GM23338 (cell line): Measurements from ENCODE around the gene KDM6A. TPM values are rescaled to one million over a fixed set of nuclear protein-coding genes. Genes with fewer than 3 reads are reported as not detected.

Experiments
- ATAC-seq: fragments of 200-7000 bp; cut with Tn5 transposase; 3 replicates; pipeline ENCODE4 v1.9.1; 2020
- DNase-seq: peaks from one replicate; pipeline ENCODE4 v3.0.0-alpha.2; 2015; ENCODE audit warnings: low spot score
- H2AFZ ChIP-seq: fragments of 200-600 bp; sonication (generic); 2 replicates; pipeline ENCODE4 v1.8.0; 2016; ENCODE audit warnings: antibody characterized with exemption, mild to moderate bottlenecking, moderate library complexity
- H3F3A ChIP-seq: fragments of 200-600 bp; sonication (generic); replicated peaks from 2 replicates; pipeline ENCODE4 v1.8.0; 2017; ENCODE audit warnings: antibody characterized with exemption, mixed run types, low read depth
- H3K27ac ChIP-seq: fragments of 200-600 bp; sonication (generic); 2 replicates; pipeline ENCODE4 v1.6.1; 2016; ENCODE audit warnings: low read depth
- H3K27me3 ChIP-seq: fragments of 200-600 bp; sonication (generic); 2 replicates; pipeline ENCODE4 v1.8.0; 2016; ENCODE audit warnings: mild to moderate bottlenecking, mixed run types, moderate library complexity; ENCODE audit not compliant: insufficient read depth
- H3K36me3 ChIP-seq: fragments of 200-600 bp; sonication (generic); 2 replicates; pipeline ENCODE4 v1.8.0; 2016; ENCODE audit warnings: mild to moderate bottlenecking; ENCODE audit not compliant: insufficient read depth
- H3K4me1 ChIP-seq: fragments of 200-600 bp; sonication (generic); 2 replicates; pipeline ENCODE4 v1.8.0; 2016; ENCODE audit warnings: mild to moderate bottlenecking, moderate library complexity; ENCODE audit not compliant: insufficient read depth
- H3K4me2 ChIP-seq: fragments of 200-600 bp; sonication (generic); 2 replicates; pipeline ENCODE4 v1.7.1; 2017; ENCODE audit warnings: mixed run types
- H3K4me3 ChIP-seq: fragments of 200-600 bp; sonication (generic); 2 replicates; pipeline ENCODE4 v1.6.1; 2016; ENCODE audit warnings: mixed run types
- H3K79me2 ChIP-seq: fragments of 200-600 bp; sonication (generic); replicated peaks from 2 replicates; pipeline ENCODE4 v1.8.0; 2017; ENCODE audit warnings: mild to moderate bottlenecking; ENCODE audit not compliant: insufficient read depth
- H3K9me2 ChIP-seq: fragments of 200-600 bp; sonication (generic); 2 replicates; pipeline ENCODE4 v1.8.0; 2017; ENCODE audit not compliant: insufficient read depth
- H4K20me1 ChIP-seq: fragments of 200-600 bp; sonication (generic); replicated peaks from 2 replicates; pipeline ENCODE4 v1.8.0; 2017; ENCODE audit warnings: mild to moderate bottlenecking; ENCODE audit not compliant: insufficient read depth
- H3K27ac Mint-ChIP-seq: 2 replicates; pipeline ENCODE4 v1.8.0; 2020; ENCODE audit warnings: inconsistent platforms, mild to moderate bottlenecking, moderate library complexity, mixed read lengths
- H3K27me3 Mint-ChIP-seq: 3 replicates; pipeline ENCODE4 v1.8.0; 2022; ENCODE audit warnings: low read depth, mild to moderate bottlenecking, moderate library complexity, mixed read lengths, inconsistent platforms; ENCODE audit not compliant: insufficient read depth, poor library complexity
- H3K36me3 Mint-ChIP-seq: 3 replicates; pipeline ENCODE4 v1.8.0; 2021; ENCODE audit warnings: low read depth, mild to moderate bottlenecking, inconsistent platforms, moderate library complexity, mixed read lengths
- H3K4me1 Mint-ChIP-seq: 3 replicates; pipeline ENCODE4 v1.8.0; 2020; ENCODE audit warnings: mild to moderate bottlenecking, inconsistent platforms, mixed read lengths
- H3K4me3 Mint-ChIP-seq: 3 replicates; pipeline ENCODE4 v1.8.0; 2021; ENCODE audit warnings: moderate library complexity, mild to moderate bottlenecking, inconsistent platforms, mixed read lengths
- H3K9me3 Mint-ChIP-seq: 3 replicates; pipeline ENCODE4 v1.8.0; 2020; ENCODE audit warnings: moderate library complexity, mild to moderate bottlenecking, inconsistent platforms, mixed read lengths
- CREB1 ChIP-seq: fragments of 250-450 bp; sonication (Bioruptor Pico); IDR thresholded peaks from 2 replicates; pipeline ENCODE4 v1.5.0; 2020; ENCODE audit warnings: low read depth, mild to moderate bottlenecking, moderate library complexity
- ETS1 ChIP-seq: IDR thresholded peaks from 2 replicates; pipeline ENCODE4 v1.6.1; 2016; ENCODE audit warnings: antibody characterized with exemption
- EZH2 ChIP-seq: fragments of 200-600 bp; sonication (generic); IDR thresholded peaks from one replicate; pipeline ENCODE4 v1.8.0; 2017; ENCODE audit warnings: antibody characterized with exemption, mild to moderate bottlenecking, low read depth; ENCODE audit not compliant: unreplicated experiment
- EZH2phosphoT487 ChIP-seq: fragments of 200-600 bp; sonication (generic); IDR thresholded peaks from one replicate; pipeline ENCODE4 v1.8.1; 2018; ENCODE audit warnings: antibody characterized with exemption; ENCODE audit not compliant: unreplicated experiment
- JUNB ChIP-seq: IDR thresholded peaks from one replicate; pipeline ENCODE4 v1.6.1; 2016; ENCODE audit warnings: antibody characterized with exemption; ENCODE audit not compliant: unreplicated experiment
- NANOG ChIP-seq: IDR thresholded peaks from 2 replicates; pipeline ENCODE4 v1.6.1; 2016; ENCODE audit warnings: antibody characterized with exemption, borderline replicate concordance
- POLR2AphosphoS5 ChIP-seq: IDR thresholded peaks from 2 replicates; pipeline ENCODE4 v1.6.1; 2016; ENCODE audit warnings: antibody characterized with exemption, low read depth
- STAT1 ChIP-seq: IDR thresholded peaks from one replicate; pipeline ENCODE4 v1.6.1; 2016; ENCODE audit warnings: antibody characterized with exemption; ENCODE audit not compliant: unreplicated experiment
- ZNF114 ChIP-seq: fragments of 250-450 bp; sonication (Bioruptor Pico); IDR thresholded peaks from 2 replicates; pipeline ENCODE4 v1.5.0; 2020; ENCODE audit warnings: mild to moderate bottlenecking, moderate library complexity
- ZNF331 ChIP-seq: fragments of 250-450 bp; sonication (Bioruptor Pico); IDR thresholded peaks from 2 replicates; pipeline ENCODE4 v1.5.0; 2020; ENCODE audit warnings: low read depth, mild to moderate bottlenecking, moderate library complexity
- polyA plus RNA-seq: library from polyadenylated mRNA; unstranded; fragments of >200 nt; fragmentation: Nextera tagmentation; extraction: Ambion mirVana; gene quantifications from 2 replicates; pipeline ENCODE4 v1.2.1, GENCODE V29; 2016
- total RNA-seq: library from RNA; depleted of rRNA; stranded (reverse); fragments of >200 nt; shearing (Covaris generic); gene quantifications from 2 replicates; pipeline ENCODE4 v1.2.3, GENCODE V29; 2014
- TF ChIP-seq, protein P1 (sequence below): IDR thresholded peaks from one replicate; pipeline ENCODE4 v1.6.1; 2018; ENCODE audit warnings: antibody characterized with exemption; ENCODE audit not compliant: unreplicated experiment
- TF ChIP-seq, protein P2 (sequence below), 2 experiments: fragments of 200-600 bp in 1 of 2; sonication (generic) in 1 of 2; conservative IDR thresholded peaks; 2 replicates each; pipeline versions ENCODE4 v1.5.1 to v1.6.1; 2016 to 2017; ENCODE audit warnings: antibody characterized with exemption in 2 of 2, low read depth in 2 of 2, mild to moderate bottlenecking in 2 of 2, moderate library complexity in 1 of 2
- TF ChIP-seq, protein P3 (sequence below): fragments of 250-450 bp; sonication (Bioruptor Pico); IDR thresholded peaks from 2 replicates; pipeline ENCODE4 v1.5.0; 2020; ENCODE audit warnings: mild to moderate bottlenecking, moderate library complexity

Gene KDM6A
- total and polyA plus RNA-seq, 2 experiments from 2014 or later, result 22.8 to 102 TPM

DNA sequence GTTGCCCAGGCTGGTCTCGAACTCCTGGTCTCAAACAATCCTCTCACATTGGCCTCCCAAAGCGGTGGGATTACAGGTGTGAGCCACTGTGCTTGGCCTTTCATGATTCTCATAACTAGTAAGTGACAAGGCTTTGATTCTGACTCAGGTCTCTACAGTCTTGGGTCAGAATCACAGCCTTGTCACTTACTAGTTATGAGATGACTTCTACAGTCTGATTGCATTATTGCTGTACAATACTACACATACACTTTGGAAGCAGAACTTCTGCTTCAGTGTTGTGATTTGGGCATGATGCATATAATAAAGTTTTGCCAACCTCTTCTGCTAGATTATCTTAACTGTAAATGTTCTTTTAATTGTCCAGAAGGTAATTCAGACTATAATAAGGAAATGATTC lies 123.3 kb downstream of the KDM6A start:
- H3K4me2 ChIP-seq, result no peak overlapping the region
- peaks cover 7% of the 10 kb centered on the region for H3K27me3 Mint-ChIP-seq
- DNase-seq (no peak), ATAC-seq (no peak)
- no peak overlapping the region for H3K27ac ChIP-seq
- peaks cover 64% of the 10 kb centered on the region for H3K4me1 Mint-ChIP-seq
- no peaks in the 10 kb centered on the region for H3K9me3 Mint-ChIP-seq
- no peak overlapping the region for H3K4me3 ChIP-seq
- H3K4me1 ChIP-seq, result peaks cover 38% of the 10 kb centered on the region; the same call in 1 of the 2 replicates
- TF ChIP-seq, protein P1, sequence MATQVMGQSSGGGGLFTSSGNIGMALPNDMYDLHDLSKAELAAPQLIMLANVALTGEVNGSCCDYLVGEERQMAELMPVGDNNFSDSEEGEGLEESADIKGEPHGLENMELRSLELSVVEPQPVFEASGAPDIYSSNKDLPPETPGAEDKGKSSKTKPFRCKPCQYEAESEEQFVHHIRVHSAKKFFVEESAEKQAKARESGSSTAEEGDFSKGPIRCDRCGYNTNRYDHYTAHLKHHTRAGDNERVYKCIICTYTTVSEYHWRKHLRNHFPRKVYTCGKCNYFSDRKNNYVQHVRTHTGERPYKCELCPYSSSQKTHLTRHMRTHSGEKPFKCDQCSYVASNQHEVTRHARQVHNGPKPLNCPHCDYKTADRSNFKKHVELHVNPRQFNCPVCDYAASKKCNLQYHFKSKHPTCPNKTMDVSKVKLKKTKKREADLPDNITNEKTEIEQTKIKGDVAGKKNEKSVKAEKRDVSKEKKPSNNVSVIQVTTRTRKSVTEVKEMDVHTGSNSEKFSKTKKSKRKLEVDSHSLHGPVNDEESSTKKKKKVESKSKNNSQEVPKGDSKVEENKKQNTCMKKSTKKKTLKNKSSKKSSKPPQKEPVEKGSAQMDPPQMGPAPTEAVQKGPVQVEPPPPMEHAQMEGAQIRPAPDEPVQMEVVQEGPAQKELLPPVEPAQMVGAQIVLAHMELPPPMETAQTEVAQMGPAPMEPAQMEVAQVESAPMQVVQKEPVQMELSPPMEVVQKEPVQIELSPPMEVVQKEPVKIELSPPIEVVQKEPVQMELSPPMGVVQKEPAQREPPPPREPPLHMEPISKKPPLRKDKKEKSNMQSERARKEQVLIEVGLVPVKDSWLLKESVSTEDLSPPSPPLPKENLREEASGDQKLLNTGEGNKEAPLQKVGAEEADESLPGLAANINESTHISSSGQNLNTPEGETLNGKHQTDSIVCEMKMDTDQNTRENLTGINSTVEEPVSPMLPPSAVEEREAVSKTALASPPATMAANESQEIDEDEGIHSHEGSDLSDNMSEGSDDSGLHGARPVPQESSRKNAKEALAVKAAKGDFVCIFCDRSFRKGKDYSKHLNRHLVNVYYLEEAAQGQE, result no peak
- TF ChIP-seq EZH2phosphoT487 (no peak), EZH2 (no peak), ZNF331 (no peak), ZNF114 (no peak), ETS1 (no peak), POLR2AphosphoS5 (no peak), STAT1 (no peak), NANOG (no peak), JUNB (no peak), CREB1 (CRISPR knock-in tag) (no peak)
- TF ChIP-seq, protein P2, sequence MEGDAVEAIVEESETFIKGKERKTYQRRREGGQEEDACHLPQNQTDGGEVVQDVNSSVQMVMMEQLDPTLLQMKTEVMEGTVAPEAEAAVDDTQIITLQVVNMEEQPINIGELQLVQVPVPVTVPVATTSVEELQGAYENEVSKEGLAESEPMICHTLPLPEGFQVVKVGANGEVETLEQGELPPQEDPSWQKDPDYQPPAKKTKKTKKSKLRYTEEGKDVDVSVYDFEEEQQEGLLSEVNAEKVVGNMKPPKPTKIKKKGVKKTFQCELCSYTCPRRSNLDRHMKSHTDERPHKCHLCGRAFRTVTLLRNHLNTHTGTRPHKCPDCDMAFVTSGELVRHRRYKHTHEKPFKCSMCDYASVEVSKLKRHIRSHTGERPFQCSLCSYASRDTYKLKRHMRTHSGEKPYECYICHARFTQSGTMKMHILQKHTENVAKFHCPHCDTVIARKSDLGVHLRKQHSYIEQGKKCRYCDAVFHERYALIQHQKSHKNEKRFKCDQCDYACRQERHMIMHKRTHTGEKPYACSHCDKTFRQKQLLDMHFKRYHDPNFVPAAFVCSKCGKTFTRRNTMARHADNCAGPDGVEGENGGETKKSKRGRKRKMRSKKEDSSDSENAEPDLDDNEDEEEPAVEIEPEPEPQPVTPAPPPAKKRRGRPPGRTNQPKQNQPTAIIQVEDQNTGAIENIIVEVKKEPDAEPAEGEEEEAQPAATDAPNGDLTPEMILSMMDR (conservative IDR thresholded peaks at IDR 0.05; ENCODE audit: low read depth in 2 of 2), result no peak
- TF ChIP-seq, protein P3, sequence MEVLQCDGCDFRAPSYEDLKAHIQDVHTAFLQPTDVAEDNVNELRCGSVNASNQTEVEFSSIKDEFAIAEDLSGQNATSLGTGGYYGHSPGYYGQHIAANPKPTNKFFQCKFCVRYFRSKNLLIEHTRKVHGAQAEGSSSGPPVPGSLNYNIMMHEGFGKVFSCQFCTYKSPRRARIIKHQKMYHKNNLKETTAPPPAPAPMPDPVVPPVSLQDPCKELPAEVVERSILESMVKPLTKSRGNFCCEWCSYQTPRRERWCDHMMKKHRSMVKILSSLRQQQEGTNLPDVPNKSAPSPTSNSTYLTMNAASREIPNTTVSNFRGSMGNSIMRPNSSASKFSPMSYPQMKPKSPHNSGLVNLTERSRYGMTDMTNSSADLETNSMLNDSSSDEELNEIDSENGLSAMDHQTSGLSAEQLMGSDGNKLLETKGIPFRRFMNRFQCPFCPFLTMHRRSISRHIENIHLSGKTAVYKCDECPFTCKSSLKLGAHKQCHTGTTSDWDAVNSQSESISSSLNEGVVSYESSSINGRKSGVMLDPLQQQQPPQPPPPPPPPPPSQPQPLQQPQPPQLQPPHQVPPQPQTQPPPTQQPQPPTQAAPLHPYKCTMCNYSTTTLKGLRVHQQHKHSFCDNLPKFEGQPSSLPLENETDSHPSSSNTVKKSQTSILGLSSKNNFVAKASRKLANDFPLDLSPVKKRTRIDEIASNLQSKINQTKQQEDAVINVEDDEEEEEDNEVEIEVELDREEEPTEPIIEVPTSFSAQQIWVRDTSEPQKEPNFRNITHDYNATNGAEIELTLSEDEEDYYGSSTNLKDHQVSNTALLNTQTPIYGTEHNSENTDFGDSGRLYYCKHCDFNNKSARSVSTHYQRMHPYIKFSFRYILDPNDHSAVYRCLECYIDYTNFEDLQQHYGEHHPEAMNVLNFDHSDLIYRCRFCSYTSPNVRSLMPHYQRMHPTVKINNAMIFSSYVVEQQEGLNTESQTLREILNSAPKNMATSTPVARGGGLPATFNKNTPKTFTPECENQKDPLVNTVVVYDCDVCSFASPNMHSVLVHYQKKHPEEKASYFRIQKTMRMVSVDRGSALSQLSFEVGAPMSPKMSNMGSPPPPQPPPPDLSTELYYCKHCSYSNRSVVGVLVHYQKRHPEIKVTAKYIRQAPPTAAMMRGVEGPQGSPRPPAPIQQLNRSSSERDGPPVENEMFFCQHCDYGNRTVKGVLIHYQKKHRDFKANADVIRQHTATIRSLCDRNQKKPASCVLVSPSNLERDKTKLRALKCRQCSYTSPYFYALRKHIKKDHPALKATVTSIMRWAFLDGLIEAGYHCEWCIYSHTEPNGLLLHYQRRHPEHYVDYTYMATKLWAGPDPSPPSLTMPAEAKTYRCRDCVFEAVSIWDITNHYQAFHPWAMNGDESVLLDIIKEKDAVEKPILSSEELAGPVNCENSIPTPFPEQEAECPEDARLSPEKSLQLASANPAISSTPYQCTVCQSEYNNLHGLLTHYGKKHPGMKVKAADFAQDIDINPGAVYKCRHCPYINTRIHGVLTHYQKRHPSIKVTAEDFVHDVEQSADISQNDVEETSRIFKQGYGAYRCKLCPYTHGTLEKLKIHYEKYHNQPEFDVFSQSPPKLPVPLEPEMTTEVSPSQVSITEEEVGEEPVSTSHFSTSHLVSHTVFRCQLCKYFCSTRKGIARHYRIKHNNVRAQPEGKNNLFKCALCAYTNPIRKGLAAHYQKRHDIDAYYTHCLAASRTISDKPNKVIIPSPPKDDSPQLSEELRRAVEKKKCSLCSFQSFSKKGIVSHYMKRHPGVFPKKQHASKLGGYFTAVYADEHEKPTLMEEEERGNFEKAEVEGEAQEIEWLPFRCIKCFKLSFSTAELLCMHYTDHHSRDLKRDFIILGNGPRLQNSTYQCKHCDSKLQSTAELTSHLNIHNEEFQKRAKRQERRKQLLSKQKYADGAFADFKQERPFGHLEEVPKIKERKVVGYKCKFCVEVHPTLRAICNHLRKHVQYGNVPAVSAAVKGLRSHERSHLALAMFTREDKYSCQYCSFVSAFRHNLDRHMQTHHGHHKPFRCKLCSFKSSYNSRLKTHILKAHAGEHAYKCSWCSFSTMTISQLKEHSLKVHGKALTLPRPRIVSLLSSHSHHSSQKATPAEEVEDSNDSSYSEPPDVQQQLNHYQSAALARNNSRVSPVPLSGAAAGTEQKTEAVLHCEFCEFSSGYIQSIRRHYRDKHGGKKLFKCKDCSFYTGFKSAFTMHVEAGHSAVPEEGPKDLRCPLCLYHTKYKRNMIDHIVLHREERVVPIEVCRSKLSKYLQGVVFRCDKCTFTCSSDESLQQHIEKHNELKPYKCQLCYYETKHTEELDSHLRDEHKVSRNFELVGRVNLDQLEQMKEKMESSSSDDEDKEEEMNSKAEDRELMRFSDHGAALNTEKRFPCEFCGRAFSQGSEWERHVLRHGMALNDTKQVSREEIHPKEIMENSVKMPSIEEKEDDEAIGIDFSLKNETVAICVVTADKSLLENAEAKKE (CRISPR knock-in tag), result no peak
- no peak overlapping the region for H3K27ac Mint-ChIP-seq
- no peaks in the 10 kb centered on the region for H3K36me3 ChIP-seq
- no peak overlapping the region for H3K4me3 Mint-ChIP-seq
- H3K9me2 ChIP-seq, result no peaks in the 10 kb centered on the region
- no peaks in the 10 kb centered on the region for H3F3A ChIP-seq
- H4K20me1 ChIP-seq, result peaks cover 21% of the 10 kb centered on the region
- H3K79me2 ChIP-seq, result peaks cover 100% of the 10 kb centered on the region
- peaks cover 4% of the 10 kb centered on the region; the same call in 2 of the 3 replicates for H3K36me3 Mint-ChIP-seq
- H2AFZ ChIP-seq, result no peak overlapping the region
- no peaks in the 10 kb centered on the region for H3K27me3 ChIP-seq
